Nephron (organoid): Measurements from ENCODE around the gene EZH2.

Source experiments
- H3K27ac Mint-ChIP-seq, 3 experiments: 2 replicates each; pipeline ENCODE4 v1.8.0; 2020; ENCODE audit warnings: mixed read lengths in 3 of 3, mild to moderate bottlenecking in 2 of 3, moderate library complexity in 1 of 3
- H3K27me3 Mint-ChIP-seq: 2 replicates; pipeline ENCODE4 v1.8.0; 2021; ENCODE audit warnings: low read depth, mild to moderate bottlenecking, moderate library complexity, mixed read lengths
- H3K36me3 Mint-ChIP-seq: 2 replicates; pipeline ENCODE4 v1.8.0; 2020; ENCODE audit warnings: low read depth, mixed read lengths
- H3K4me1 Mint-ChIP-seq: 2 replicates; pipeline ENCODE4 v1.8.0; 2020; ENCODE audit warnings: mixed read lengths
- H3K4me3 Mint-ChIP-seq, 3 experiments: 2 replicates each; pipeline ENCODE4 v1.8.0; 2020; ENCODE audit warnings: mild to moderate bottlenecking in 3 of 3, mixed read lengths in 3 of 3, moderate library complexity in 2 of 3
- H3K9me3 Mint-ChIP-seq: 2 replicates; pipeline ENCODE4 v1.8.0; 2020; ENCODE audit warnings: mixed read lengths
- CTCF ChIP-seq, 3 experiments: fragments of 200-600 bp; sonication (generic); IDR thresholded peaks; one replicate each; pipeline ENCODE4 v1.5.0; 2021; ENCODE audit warnings: antibody characterized with exemption in 3 of 3; ENCODE audit not compliant: unreplicated experiment in 3 of 3

Gene EZH2

GRCh38 chr7:148802101-148802493 lies 82.0 kb downstream of the EZH2 start:
- H3K27ac Mint-ChIP-seq: no peak overlapping the region
- no peak overlapping the region for H3K4me3 Mint-ChIP-seq
- peaks cover 1% of the 10 kb centered on the region for H3K4me1 Mint-ChIP-seq
- no peak for TF ChIP-seq CTCF (IDR thresholded peaks at IDR 0.05; ENCODE audit: unreplicated experiment in 3 of 3)
- H3K9me3 Mint-ChIP-seq: peaks cover 3% of the 10 kb centered on the region
- no peaks in the 10 kb centered on the region for H3K27me3 Mint-ChIP-seq
- H3K36me3 Mint-ChIP-seq: peaks cover 85% of the 10 kb centered on the region

DNA sequence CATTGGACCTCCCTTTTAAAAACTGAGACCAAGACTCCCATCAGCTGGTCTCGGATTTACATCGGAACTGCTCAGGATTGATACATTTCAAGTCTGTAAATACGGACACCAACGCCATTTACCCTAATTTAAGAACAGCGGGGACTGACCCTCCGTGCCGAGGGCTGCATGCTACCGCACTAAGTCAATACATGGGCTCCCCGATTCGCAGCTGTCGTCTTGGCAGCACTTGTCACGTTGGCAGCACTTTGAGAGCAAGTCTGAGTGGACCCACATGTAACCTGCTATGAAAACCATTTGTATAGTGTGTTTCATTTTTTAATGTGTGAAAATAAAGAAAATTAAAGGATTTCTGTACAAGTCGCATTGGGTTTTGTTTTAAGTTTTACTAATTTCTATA lies 83.4 kb downstream of the EZH2 start:
- H3K4me1 Mint-ChIP-seq: no peaks in the 10 kb centered on the region
- no peak for TF ChIP-seq CTCF (IDR thresholded peaks at IDR 0.05; ENCODE audit: unreplicated experiment in 3 of 3)
- no peak overlapping the region for H3K27ac Mint-ChIP-seq
- peaks cover 86% of the 10 kb centered on the region for H3K36me3 Mint-ChIP-seq
- no peaks in the 10 kb centered on the region for H3K27me3 Mint-ChIP-seq
- no peak overlapping the region for H3K4me3 Mint-ChIP-seq
- peaks cover 3% of the 10 kb centered on the region for H3K9me3 Mint-ChIP-seq

GRCh38 chr7:148799893-148800555 lies 84.1 kb downstream of the EZH2 start:
- peaks cover 3% of the 10 kb centered on the region for H3K9me3 Mint-ChIP-seq
- peaks cover 87% of the 10 kb centered on the region for H3K36me3 Mint-ChIP-seq
- no peak overlapping the region for H3K27ac Mint-ChIP-seq
- no peaks in the 10 kb centered on the region for H3K27me3 Mint-ChIP-seq
- H3K4me1 Mint-ChIP-seq: no peaks in the 10 kb centered on the region
- H3K4me3 Mint-ChIP-seq: no peak overlapping the region
- no peak for TF ChIP-seq CTCF (IDR thresholded peaks at IDR 0.05; ENCODE audit: unreplicated experiment in 3 of 3)

DNA sequence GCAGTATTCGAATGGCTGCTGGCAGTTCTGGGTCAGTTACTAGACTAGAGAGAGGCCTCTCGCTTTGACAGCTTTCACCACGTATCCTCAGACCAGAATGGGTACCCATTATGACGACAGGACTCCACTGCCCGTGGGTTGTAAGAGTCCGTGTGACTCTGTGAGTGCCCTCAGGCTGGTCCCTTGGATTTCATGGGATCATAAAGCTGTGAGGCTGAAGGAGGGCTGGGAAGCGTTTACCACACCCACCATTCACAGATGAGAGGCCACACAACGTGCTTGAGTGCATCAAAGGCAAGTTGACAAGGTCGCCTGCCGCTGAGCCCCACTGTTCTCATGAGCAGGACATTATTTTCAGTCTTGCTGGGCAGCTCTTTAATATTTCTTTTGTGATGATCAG lies 87.2 kb downstream of the EZH2 start:
- H3K27ac Mint-ChIP-seq: no peak overlapping the region
- peaks cover 6% of the 10 kb centered on the region for H3K9me3 Mint-ChIP-seq
- H3K4me1 Mint-ChIP-seq: no peaks in the 10 kb centered on the region
- no peak for TF ChIP-seq CTCF (IDR thresholded peaks at IDR 0.05; ENCODE audit: unreplicated experiment in 3 of 3)
- peaks cover 93% of the 10 kb centered on the region for H3K36me3 Mint-ChIP-seq
- H3K4me3 Mint-ChIP-seq: no peak overlapping the region
- no peaks in the 10 kb centered on the region for H3K27me3 Mint-ChIP-seq

DNA sequence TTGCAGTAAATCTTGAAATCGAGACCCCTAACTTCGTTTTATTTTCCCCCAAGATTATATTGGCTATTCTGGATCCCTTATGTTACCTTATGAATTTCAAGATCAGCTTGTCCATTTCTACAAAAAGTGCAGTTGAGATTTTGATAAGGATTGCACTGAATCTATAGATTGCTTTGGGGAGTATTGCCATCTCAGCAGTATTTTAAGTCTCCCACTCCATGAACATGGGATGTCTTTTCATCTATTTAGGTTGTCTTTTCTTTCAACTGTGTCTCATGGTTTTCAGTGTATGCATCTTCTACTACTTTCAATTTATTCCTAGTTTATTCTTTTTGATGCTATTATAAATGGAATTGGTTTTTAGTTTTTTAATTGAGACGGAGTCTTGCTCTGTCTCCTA lies 89.6 kb downstream of the EZH2 start:
- H3K4me3 Mint-ChIP-seq: no peak overlapping the region
- peaks cover 95% of the 10 kb centered on the region for H3K36me3 Mint-ChIP-seq
- no peak overlapping the region for H3K27ac Mint-ChIP-seq
- H3K4me1 Mint-ChIP-seq: no peaks in the 10 kb centered on the region
- peaks cover 6% of the 10 kb centered on the region for H3K9me3 Mint-ChIP-seq
- no peak for TF ChIP-seq CTCF (IDR thresholded peaks at IDR 0.05; ENCODE audit: unreplicated experiment in 3 of 3)
- H3K27me3 Mint-ChIP-seq: no peaks in the 10 kb centered on the region

- Mint-ChIP-seq H3K4me3 (no peak overlapping the region), H3K9me3 (peaks cover 4% of the 10 kb centered on the region), H3K27me3 (no peaks in the 10 kb centered on the region), H3K4me1 (no peaks in the 10 kb centered on the region), H3K27ac (peak overlapping the region in 1 of 3 experiments; percentile 12), H3K36me3 (peaks cover 94% of the 10 kb centered on the region)
- TF ChIP-seq CTCF (IDR thresholded peaks at IDR 0.05; ENCODE audit: unreplicated experiment in 3 of 3): no peak
Measured at GRCh38 chr7:148793590-148793989, 90.5 kb downstream of the EZH2 start.
